ENCODE results near the gene DGKE. TPM values are rescaled to one million over a fixed set of nuclear protein-coding genes. Genes with fewer than 3 reads are reported as not detected.

Gene DGKE
- total and polyA plus RNA-seq, 8 donors, result 0.56 to 38.8 (median 13.6) TPM

- Histone ChIP-seq H3K27ac (peak overlapping the region in 2 of 5 donors; percentile 36 to 72), H3K4me3 (no peak overlapping the region), H3K36me3 (peaks cover 22 to 68% (median 66%) of the 10 kb centered on the region in 4 donors), H3K27me3 (no peaks in the 10 kb centered on the region), H3K9me3 (peaks cover 0 to 14% (median 5%) of the 10 kb centered on the region in 4 donors), H3K4me1 (peaks cover 0 to 16% (median 7%) of the 10 kb centered on the region in 4 donors)
- TF ChIP-seq EP300 (IDR thresholded peaks at IDR 0.05), result no peak
- peak in 2 of 3 donors; percentile 24 to 64 for TF ChIP-seq POLR2AphosphoS5 (IDR thresholded peaks at IDR 0.05)
- intact Hi-C loops (cut with DNase I; ENCODE audit: low total_unique reads), result no loop called here
- WGBS, 5 donors, result 94 to 99% (median 97%) methylated on average over 9 of the region's 9 CpGs
- peak in 1 of 2 donors; percentile 66 for DNase-seq
Observed at GRCh38 chr17:56887552-56888467, 53.9 kb downstream of the DGKE start.

DNA sequence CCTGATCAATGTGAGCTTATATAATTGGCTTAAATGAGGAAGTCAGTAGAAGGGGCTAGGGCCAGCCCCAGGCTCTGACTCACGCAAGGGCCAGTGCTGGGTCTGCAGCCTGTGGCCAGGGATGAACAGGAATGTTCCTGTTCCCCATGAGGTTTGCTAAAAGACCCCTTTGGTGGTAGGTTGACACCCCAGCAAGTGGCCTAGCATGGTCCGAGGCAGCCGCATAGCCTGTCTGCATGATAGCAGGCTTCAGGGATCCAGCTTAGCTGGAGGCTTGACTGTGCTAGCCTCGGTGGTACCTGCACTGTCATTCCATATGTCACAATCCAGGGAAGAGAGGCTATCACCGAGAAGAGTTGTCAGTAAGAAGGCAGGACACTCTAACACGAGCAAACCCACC is 56.4 kb downstream of the DGKE start:
- Histone ChIP-seq H3K9me3 (peaks cover 0 to 14% (median 5%) of the 10 kb centered on the region in 4 donors), H3K4me1 (peaks cover 0 to 16% (median 7%) of the 10 kb centered on the region in 4 donors), H3K27ac (no peak overlapping the region), H3K27me3 (no peaks in the 10 kb centered on the region), H3K4me3 (no peak overlapping the region), H3K36me3 (peaks cover 46 to 94% (median 92%) of the 10 kb centered on the region in 4 donors)
- TF ChIP-seq POLR2A (IDR thresholded peaks at IDR 0.05), result no peak
- TF ChIP-seq EP300 (IDR thresholded peaks at IDR 0.05), result no peak
- no peak for TF ChIP-seq POLR2AphosphoS5 (IDR thresholded peaks at IDR 0.05)
- TF ChIP-seq, protein P1, sequence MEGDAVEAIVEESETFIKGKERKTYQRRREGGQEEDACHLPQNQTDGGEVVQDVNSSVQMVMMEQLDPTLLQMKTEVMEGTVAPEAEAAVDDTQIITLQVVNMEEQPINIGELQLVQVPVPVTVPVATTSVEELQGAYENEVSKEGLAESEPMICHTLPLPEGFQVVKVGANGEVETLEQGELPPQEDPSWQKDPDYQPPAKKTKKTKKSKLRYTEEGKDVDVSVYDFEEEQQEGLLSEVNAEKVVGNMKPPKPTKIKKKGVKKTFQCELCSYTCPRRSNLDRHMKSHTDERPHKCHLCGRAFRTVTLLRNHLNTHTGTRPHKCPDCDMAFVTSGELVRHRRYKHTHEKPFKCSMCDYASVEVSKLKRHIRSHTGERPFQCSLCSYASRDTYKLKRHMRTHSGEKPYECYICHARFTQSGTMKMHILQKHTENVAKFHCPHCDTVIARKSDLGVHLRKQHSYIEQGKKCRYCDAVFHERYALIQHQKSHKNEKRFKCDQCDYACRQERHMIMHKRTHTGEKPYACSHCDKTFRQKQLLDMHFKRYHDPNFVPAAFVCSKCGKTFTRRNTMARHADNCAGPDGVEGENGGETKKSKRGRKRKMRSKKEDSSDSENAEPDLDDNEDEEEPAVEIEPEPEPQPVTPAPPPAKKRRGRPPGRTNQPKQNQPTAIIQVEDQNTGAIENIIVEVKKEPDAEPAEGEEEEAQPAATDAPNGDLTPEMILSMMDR (IDR thresholded peaks at IDR 0.05), result no peak
- DNase-seq, result no peak
- WGBS, 5 donors, result 94 to 100% (median 98%) methylated on average over 4 to 6 of the region's 6 CpGs
- intact Hi-C loops (cut with DNase I; ENCODE audit: low total_unique reads), result no loop called here

DNA sequence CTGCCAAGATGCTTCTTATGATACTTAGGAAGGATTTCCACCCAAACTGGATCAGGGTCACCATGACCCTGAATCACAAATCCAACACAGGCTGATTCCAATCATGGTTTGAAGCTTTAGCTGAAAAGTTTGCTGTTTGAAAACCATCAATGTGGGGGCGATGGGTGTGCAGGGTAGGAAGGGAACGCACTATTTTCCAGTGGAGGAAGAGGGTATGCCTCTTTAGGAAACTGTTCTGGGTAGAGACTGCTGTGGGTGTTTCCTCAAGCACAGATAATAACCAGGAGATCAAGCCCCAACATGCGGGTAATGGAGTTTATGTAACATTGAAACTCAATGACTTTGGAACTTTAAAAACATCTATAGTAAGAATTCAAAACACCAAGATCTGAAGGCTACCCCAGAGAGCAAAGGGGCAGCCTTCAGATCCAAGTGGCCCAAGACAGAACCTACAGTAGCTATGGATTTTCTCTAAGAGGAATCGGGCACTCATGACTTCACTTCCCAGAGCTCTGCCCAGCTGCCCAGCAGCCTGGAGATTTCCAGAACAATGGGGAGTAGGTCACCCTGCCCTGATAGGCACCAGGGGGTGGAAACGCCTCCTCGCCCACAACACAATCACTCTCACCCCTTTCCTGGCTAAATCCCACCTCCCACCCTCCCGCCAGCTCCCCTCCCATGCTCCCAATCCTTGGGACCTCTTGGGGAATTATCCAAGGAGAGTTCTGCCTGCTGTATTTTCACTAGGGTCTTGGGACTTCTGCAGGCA is 57.1 kb downstream of the DGKE start:
- Histone ChIP-seq H3K27ac (no peak overlapping the region), H3K9me3 (peaks cover 0 to 14% (median 5%) of the 10 kb centered on the region in 4 donors), H3K4me1 (peaks cover 0 to 14% (median 5%) of the 10 kb centered on the region in 4 donors), H3K4me3 (no peak overlapping the region), H3K27me3 (no peaks in the 10 kb centered on the region), H3K36me3 (peaks cover 53 to 100% (median 98%) of the 10 kb centered on the region in 4 donors)
- intact Hi-C loops (cut with DNase I; ENCODE audit: low total_unique reads), result no loop called here
- TF ChIP-seq, protein P1 (IDR thresholded peaks at IDR 0.05), result no peak
- TF ChIP-seq POLR2A (IDR thresholded peaks at IDR 0.05), result no peak
- no peak for DNase-seq
- WGBS, 5 donors, result 87 to 95% (median 91%) methylated on average over 7 of the region's 7 CpGs

- peak; percentile 36 to 40 for DNase-seq
- intact Hi-C loops (cut with DNase I; ENCODE audit: low total_unique reads), result no loop called here
- Histone ChIP-seq H3K9me3 (peaks cover 0 to 14% (median 5%) of the 10 kb centered on the region in 4 donors), H3K27me3 (no peaks in the 10 kb centered on the region), H3K4me1 (peaks cover 0 to 14% (median 2%) of the 10 kb centered on the region in 4 donors), H3K4me3 (no peak overlapping the region), H3K36me3 (peaks cover 58 to 100% (median 98%) of the 10 kb centered on the region in 4 donors), H3K27ac (no peak overlapping the region)
- TF ChIP-seq POLR2AphosphoS5 (IDR thresholded peaks at IDR 0.05) (no peak), EP300 (IDR thresholded peaks at IDR 0.05) (no peak), POLR2A (IDR thresholded peaks at IDR 0.05) (no peak)
- TF ChIP-seq, protein P1 (IDR thresholded peaks at IDR 0.05), result peak in 5 of 7 experiments; percentile 19 to 30 (median 28)
- WGBS, 5 donors, result 84 to 94% (median 84%) methylated on average over 6 to 16 of the region's 16 CpGs
Observed at GRCh38 chr17:56891751-56892150, 57.8 kb downstream of the DGKE start.
